Activated CD8-positive, alpha-beta T cell treated with anti-CD3 and anti-CD28 coated beads for 36 hours (primary cell): ENCODE measurements around the gene WDHD1. TPM values are rescaled to one million over a fixed set of nuclear protein-coding genes. Genes with fewer than 3 reads are reported as not detected.

Experiments used
- ATAC-seq: fragments of 200-7000 bp; cut with Tn5 transposase; one replicate; pipeline ENCODE4 v1.10.0; 2021; ENCODE audit warnings: mild to moderate bottlenecking, moderate library complexity
- CTCF ChIA-PET: fragments of 350-600 bp; sonication (Branson Sonifier 250); formaldehyde crosslinking; loops from one replicate; lab custom pipeline; 2021; ENCODE audit warnings: antibody characterized with exemption; lab: Charles Lee
- POLR2A ChIA-PET: fragments of 350-600 bp; sonication (Branson Sonifier 250); formaldehyde crosslinking; loops from one replicate; lab custom pipeline; 2021; ENCODE audit warnings: antibody characterized with exemption; lab: Charles Lee
- DNase-seq: peaks from one replicate; pipeline ENCODE4 v3.0.0-alpha.2; 2020
- H3K27ac Mint-ChIP-seq: one replicate; pipeline ENCODE4 v1.8.0; 2021; ENCODE audit warnings: mild to moderate bottlenecking, mixed read lengths
- H3K27me3 Mint-ChIP-seq: one replicate; pipeline ENCODE4 v1.8.0; 2021; ENCODE audit warnings: mixed read lengths
- H3K36me3 Mint-ChIP-seq: one replicate; pipeline ENCODE4 v1.8.0; 2021; ENCODE audit warnings: low read depth, mixed read lengths
- H3K4me1 Mint-ChIP-seq: one replicate; pipeline ENCODE4 v1.8.0; 2021; ENCODE audit warnings: low read depth, mixed read lengths
- H3K4me3 Mint-ChIP-seq: one replicate; pipeline ENCODE4 v1.8.0; 2021; ENCODE audit warnings: mild to moderate bottlenecking, moderate library complexity, mixed read lengths
- H3K9me3 Mint-ChIP-seq: one replicate; pipeline ENCODE4 v1.8.0; 2021; ENCODE audit warnings: mixed read lengths
- CTCF ChIP-seq: fragments of 200-600 bp; IDR thresholded peaks from one replicate; pipeline ENCODE4 v1.8.0; 2022; ENCODE audit warnings: antibody characterized with exemption, mild to moderate bottlenecking
- intact Hi-C: fragments of 100-400 bp; cut with micrococcal nuclease; formaldehyde crosslinking; loops from one replicate; pipeline ENCODE4 v1.10.0; 2022
- total RNA-seq, 2 experiments: library from RNA; stranded (reverse); gene quantifications; one replicate each; pipeline ENCODE4 v1.2.3, GENCODE V29; 2021

Gene WDHD1
- total RNA-seq, 2 experiments from 2014 or later, result 59.8 to 68.4 TPM

GRCh38 chr14:54922598-54922997, 104.3 kb downstream of the WDHD1 start:
- TF ChIP-seq CTCF, result no peak
- Mint-ChIP-seq H3K27ac (no peak overlapping the region), H3K36me3 (no peaks in the 10 kb centered on the region), H3K4me3 (no peak overlapping the region), H3K27me3 (no peaks in the 10 kb centered on the region), H3K4me1 (no peaks in the 10 kb centered on the region), H3K9me3 (no peaks in the 10 kb centered on the region)
- ChIA-PET CTCF (interaction anchor here (1.3 kb wide), 1 partner anchor 20 kb away, joined by 3 read pairs; the partner anchor contains the start of gene GCH1), POLR2A (interaction anchor here (1.0 kb wide), 1 partner anchor 393 kb away, joined by 3 read pairs; no protein-coding TSS in a partner anchor)
- no peak for DNase-seq
- intact Hi-C loops, result no loop called here
- ATAC-seq, result no peak

GRCh38 chr14:54920052-54920451, 106.8 kb downstream of the WDHD1 start:
- no peak overlapping the region for H3K27ac Mint-ChIP-seq
- CTCF ChIA-PET, result no interaction called here
- intact Hi-C loops, result no loop called here
- no peak for DNase-seq
- no peak for TF ChIP-seq CTCF
- POLR2A ChIA-PET, result no interaction called here
- H3K27me3 Mint-ChIP-seq, result no peaks in the 10 kb centered on the region
- no peak overlapping the region for H3K4me3 Mint-ChIP-seq
- no peak for ATAC-seq
- no peaks in the 10 kb centered on the region for H3K36me3 Mint-ChIP-seq
- H3K9me3 Mint-ChIP-seq, result no peaks in the 10 kb centered on the region
- H3K4me1 Mint-ChIP-seq, result no peaks in the 10 kb centered on the region

GRCh38 chr14:54919330-54919729, 107.6 kb downstream of the WDHD1 start:
- Mint-ChIP-seq H3K9me3 (no peaks in the 10 kb centered on the region), H3K36me3 (no peaks in the 10 kb centered on the region), H3K27me3 (no peaks in the 10 kb centered on the region), H3K4me1 (no peaks in the 10 kb centered on the region), H3K4me3 (no peak overlapping the region), H3K27ac (no peak overlapping the region)
- no peak for TF ChIP-seq CTCF
- ATAC-seq (no peak), DNase-seq (no peak)
- ChIA-PET POLR2A (no interaction called here), CTCF (no interaction called here)
- intact Hi-C loops, result no loop called here

GRCh38 chr14:54918427-54918826, 108.5 kb downstream of the WDHD1 start:
- Mint-ChIP-seq H3K4me3 (no peak overlapping the region), H3K4me1 (no peaks in the 10 kb centered on the region), H3K36me3 (no peaks in the 10 kb centered on the region), H3K27me3 (no peaks in the 10 kb centered on the region), H3K27ac (no peak overlapping the region), H3K9me3 (no peaks in the 10 kb centered on the region)
- POLR2A ChIA-PET, result no interaction called here
- ATAC-seq (no peak), DNase-seq (no peak)
- no peak for TF ChIP-seq CTCF
- CTCF ChIA-PET, result interaction anchor here (0.9 to 1.0 kb wide), 2 partner anchors 11 to 15 kb away, joined by 3 read pairs; partner anchors contain the start of gene GCH1
- intact Hi-C loops, result no loop called here

GRCh38 chr14:54916101-54916500, 110.8 kb downstream of the WDHD1 start:
- CTCF ChIA-PET, result no interaction called here
- Mint-ChIP-seq H3K4me1 (no peaks in the 10 kb centered on the region), H3K36me3 (no peaks in the 10 kb centered on the region), H3K27ac (no peak overlapping the region), H3K4me3 (no peak overlapping the region), H3K27me3 (no peaks in the 10 kb centered on the region), H3K9me3 (no peaks in the 10 kb centered on the region)
- POLR2A ChIA-PET, result no interaction called here
- no peak for DNase-seq
- TF ChIP-seq CTCF, result no peak
- ATAC-seq, result no peak
- intact Hi-C loops, result no loop called here
